K562 (cell line): Measurements from ENCODE around the gene YBEY. TPM values are rescaled to one million over a fixed set of nuclear protein-coding genes. Genes with fewer than 3 reads are reported as not detected.

Source experiments
- ATAC-seq: fragments of 200-7000 bp; cut with Tn5 transposase; 3 replicates; pipeline ENCODE4 v1.9.1; 2020; ENCODE audit warnings: moderate library complexity
- BruUV-seq: library from RNA; stranded (reverse); fragments of 400-500 nt; replicated peaks from 2 replicates; lab custom pipeline; 2021; lab: Mats Ljungman, UMichigan
- CTCF ChIA-PET: fragments of 300-600 bp; formaldehyde crosslinking; extraction: SDS; loops from one replicate; lab custom pipeline; 2021; ENCODE audit warnings: low intra/inter-chr PET ratio; lab: Yijun Ruan, JAX
- POLR2A ChIA-PET: fragments of 300-600, 350-650 bp; sonication (Branson Sonifier 250); formaldehyde crosslinking; extraction: SDS; loops from one replicate; lab custom pipeline; 2021; ENCODE audit warnings: antibody characterized with exemption, inconsistent platforms; lab: Yijun Ruan, JAX
- DNase-seq, 4 experiments: peaks; one replicate each; pipeline versions ENCODE4 v3.0.0 to v3.0.0-alpha.2; 2011 to 2018; ENCODE audit warnings: low spot score in 3 of 4, mixed read lengths in 3 of 4; ENCODE audit errors: extremely low read depth in 1 of 4
- FAIRE-seq: peaks from 2 replicates; lab custom pipeline; 2011; peaks lifted over from hg19 to GRCh38; lab: Jason Lieb, UNC
- H2AFZ ChIP-seq: 2 replicates; pipeline ENCODE4 v1.6.0; 2011; ENCODE audit warnings: low read depth, low read length, control low read depth, inconsistent platforms
- H3K27ac ChIP-seq: fragments of 200-600 bp; 3 replicates; pipeline ENCODE4 v1.8.0; 2011; ENCODE audit warnings: low read depth, mild to moderate bottlenecking, control low read depth, inconsistent platforms, low read length, moderate library complexity, mixed read lengths; ENCODE audit errors: extremely low read depth
- H3K27me3 ChIP-seq, 2 experiments: fragments of 300-600 bp in 1 of 2; 2 replicates in 1 of 2; 3 replicates in 1 of 2; pipeline versions ENCODE4 v1.6.0 to v1.8.0; 2011; ENCODE audit warnings: inconsistent platforms in 2 of 2, low read length in 2 of 2, mild to moderate bottlenecking in 1 of 2, mixed read lengths in 1 of 2, moderate library complexity in 1 of 2; ENCODE audit not compliant: control insufficient read depth in 2 of 2, insufficient read depth in 2 of 2
- H3K36me3 ChIP-seq: fragments of 300-600 bp; 3 replicates; pipeline ENCODE4 v1.8.0; 2011; ENCODE audit warnings: mild to moderate bottlenecking, low read length, inconsistent platforms; ENCODE audit not compliant: control insufficient read depth, insufficient read depth
- H3K4me1 ChIP-seq, 2 experiments: fragments of 200-600 bp in 1 of 2; replicated peaks in 1 of 2; 2 replicates in 1 of 2; 3 replicates in 1 of 2; pipeline versions ENCODE4 v1.5.1 to v1.8.0; 2011; ENCODE audit warnings: inconsistent platforms in 2 of 2, low read length in 2 of 2, mild to moderate bottlenecking in 1 of 2, mixed read lengths in 1 of 2, moderate library complexity in 1 of 2; ENCODE audit not compliant: control insufficient read depth in 2 of 2, insufficient read depth in 2 of 2
- H3K4me2 ChIP-seq: 2 replicates; pipeline ENCODE4 v1.6.1; 2011; ENCODE audit warnings: low read length, control low read depth, inconsistent platforms, mixed read lengths; ENCODE audit not compliant: insufficient read depth
- H3K4me3 ChIP-seq: fragments of 200-600 bp; sonication (generic), shearing (Covaris generic); 2 replicates; pipeline ENCODE4 v1.5.1; 2016; ENCODE audit warnings: control low read depth, inconsistent platforms
- H3K79me2 ChIP-seq: fragments of 200-600 bp; 3 replicates; pipeline ENCODE4 v1.8.0; 2011; ENCODE audit warnings: low read length, inconsistent platforms; ENCODE audit not compliant: control insufficient read depth, insufficient read depth
- H3K9ac ChIP-seq, 2 experiments: 2 replicates each; pipeline versions ENCODE4 v1.6.0 to v1.6.1; 2011; ENCODE audit warnings: low read depth in 2 of 2, low read length in 2 of 2, control low read depth in 1 of 2, inconsistent platforms in 1 of 2, mild to moderate bottlenecking in 1 of 2, mixed read lengths in 1 of 2; ENCODE audit not compliant: insufficient read depth in 1 of 2
- H3K9me1 ChIP-seq: one replicate; pipeline ENCODE4 v1.6.0; 2011; ENCODE audit warnings: inconsistent platforms, mild to moderate bottlenecking, low read length, moderate library complexity; ENCODE audit not compliant: control insufficient read depth, insufficient read depth
- H3K9me3 ChIP-seq: replicated peaks from 2 replicates; pipeline ENCODE4 v1.5.1; 2011; ENCODE audit warnings: low read depth, low read length, inconsistent platforms; ENCODE audit not compliant: control insufficient read depth, insufficient read depth
- H4K20me1 ChIP-seq: replicated peaks from 2 replicates; pipeline ENCODE4 v1.6.1; 2011; ENCODE audit warnings: low read length, inconsistent platforms, mixed read lengths; ENCODE audit not compliant: control insufficient read depth, insufficient read depth
- CBX3 ChIP-seq, 2 experiments: IDR thresholded peaks; 1 replicate in 1 of 2; 2 replicates in 1 of 2; pipeline ENCODE4 v1.6.1; 2012; ENCODE audit warnings: inconsistent platforms in 2 of 2, low read length in 2 of 2, borderline replicate concordance in 1 of 2, control low read depth in 1 of 2
- E2F3 ChIP-seq: fragments of 250-450 bp; sonication (Bioruptor Pico); IDR thresholded peaks from 2 replicates; pipeline ENCODE4 v1.4.0; 2020; ENCODE audit warnings: mild to moderate bottlenecking
- E2F5 ChIP-seq: sonication (generic); formaldehyde crosslinking; IDR thresholded peaks from 2 replicates; pipeline ENCODE4 v1.8.0; 2022; ENCODE audit warnings: mild to moderate bottlenecking, missing genetic modification reagents
- EP400 ChIP-seq: fragments of 450-650 bp; IDR thresholded peaks from 2 replicates; pipeline ENCODE4 v1.6.1; 2017; ENCODE audit warnings: antibody characterized with exemption, mild to moderate bottlenecking, moderate library complexity
- FIP1L1 ChIP-seq: fragments of 200-400 bp; formaldehyde crosslinking; IDR thresholded peaks from 2 replicates; pipeline ENCODE4 v1.6.1; 2018; ENCODE audit warnings: mild to moderate bottlenecking, low read depth, low read length; ENCODE audit not compliant: poor library complexity, severe bottlenecking
- HLTF ChIP-seq: fragments of 450-650 bp; IDR thresholded peaks from 2 replicates; pipeline ENCODE4 v1.6.1; 2016
- HOXB6 ChIP-seq: fragments of 250-450 bp; sonication (Bioruptor Pico); IDR thresholded peaks from 2 replicates; pipeline ENCODE4 v1.5.1; 2022; ENCODE audit warnings: mild to moderate bottlenecking, borderline replicate concordance
- LARP7 ChIP-seq: fragments of 450-650 bp; IDR thresholded peaks from 2 replicates; pipeline ENCODE4 v1.6.1; 2016
- NEUROD1 ChIP-seq: fragments of 150-350 bp; IDR thresholded peaks from 2 replicates; pipeline ENCODE4 v1.6.1; 2014; ENCODE audit warnings: borderline replicate concordance, low read length, low read depth; ENCODE audit not compliant: partially characterized antibody
- SAFB2 ChIP-seq: fragments of 200-400 bp; formaldehyde crosslinking; IDR thresholded peaks from 2 replicates; pipeline ENCODE4 v1.6.1; 2018; ENCODE audit warnings: borderline replicate concordance, low read length, low read depth, moderate library complexity; ENCODE audit not compliant: severe bottlenecking
- SMARCA5 ChIP-seq: fragments of 450-650 bp; IDR thresholded peaks from 2 replicates; pipeline ENCODE4 v1.6.1; 2016
- SP1 ChIP-seq: sonication (generic); formaldehyde crosslinking; IDR thresholded peaks from 2 replicates; pipeline ENCODE4 v1.8.1; 2022; ENCODE audit warnings: mild to moderate bottlenecking, missing genetic modification reagents
- TAF1 ChIP-seq: IDR thresholded peaks from 2 replicates; pipeline ENCODE4 v1.6.1; 2011; ENCODE audit warnings: mild to moderate bottlenecking, low read length, moderate library complexity; ENCODE audit not compliant: insufficient read depth, control insufficient read depth, severe bottlenecking; ENCODE audit errors: extremely low read depth
- THRAP3 ChIP-seq: fragments of 450-650 bp; IDR thresholded peaks from 2 replicates; pipeline ENCODE4 v1.6.1; 2016; ENCODE audit warnings: mild to moderate bottlenecking, inconsistent platforms, borderline replicate concordance
- ZBTB34 ChIP-seq: fragments of 250-450 bp; sonication (Bioruptor Pico); IDR thresholded peaks from 2 replicates; pipeline ENCODE4 v1.8.0; 2021; ENCODE audit warnings: mild to moderate bottlenecking, moderate library complexity
- ZNF384 ChIP-seq: IDR thresholded peaks from 2 replicates; pipeline ENCODE4 v1.6.1; 2012; ENCODE audit warnings: low read depth, low read length, improper control_type of control experiment
- ZNF431 ChIP-seq: sonication (generic); formaldehyde crosslinking; IDR thresholded peaks from 2 replicates; pipeline ENCODE4 v1.8.0; 2022; ENCODE audit warnings: mild to moderate bottlenecking, missing genetic modification reagents
- ZNF449 ChIP-seq: fragments of 250-450 bp; sonication (Bioruptor Pico); IDR thresholded peaks from 2 replicates; pipeline ENCODE4 v1.8.0; 2022; ENCODE audit warnings: moderate library complexity, mild to moderate bottlenecking, inconsistent platforms
- ZNF699 ChIP-seq: fragments of 250-450 bp; sonication (Bioruptor Pico); IDR thresholded peaks from 2 replicates; pipeline ENCODE4 v1.8.0; 2021; ENCODE audit warnings: mild to moderate bottlenecking, moderate library complexity; ENCODE audit not compliant: insufficient replicate concordance
- ZNF76 ChIP-seq: fragments of 250-450 bp; sonication (Bioruptor Pico); IDR thresholded peaks from 2 replicates; pipeline ENCODE4 v1.4.0; 2020; ENCODE audit warnings: mild to moderate bottlenecking, moderate library complexity, borderline replicate concordance
- WGBS: fragments of 100-300 bp; shearing (Covaris generic); methylation state at CpG from one replicate; pipeline ENCODE4 v1.1.6; 2016; ENCODE audit warnings: low coverage, mixed read lengths; ENCODE audit not compliant: insufficient coverage; ENCODE audit errors: missing lambda C conversion rate; 5-methylcytosine and 5-hydroxymethylcytosine counted together
- in situ Hi-C: fragments of 300-500 bp; cut with MboI; formaldehyde crosslinking; loops from 4 replicates; pipeline ENCODE4 v1.15.0; 2018; ENCODE audit warnings: inconsistent platforms, mixed read lengths
- intact Hi-C: fragments of 100-400 bp; cut with micrococcal nuclease; formaldehyde crosslinking; loops from 2 replicates; pipeline ENCODE4 v1.14.2; 2022
- polyA plus RNA-seq, 8 experiments: library from polyadenylated mRNA; depleted of rRNA in 4 of 8; stranded (reverse) in 5 of 8; unstranded in 3 of 8; fragments of >200 nt; fragmentation: Nextera tagmentation in 2 of 8; fragmentation: Illumina TruSeq in 1 of 8; extraction: Ambion mirVana in 2 of 8; extraction: Trizol in 1 of 8; gene quantifications; 2 replicates each; pipeline versions ENCODE4 v1.2.1 to v1.2.3, GENCODE V29; 2011 to 2014; ENCODE audit warnings: inconsistent platforms in 1 of 8, missing spikeins in 1 of 8
- total RNA-seq, 7 experiments: library from RNA; depleted of rRNA in 6 of 7; stranded (reverse); fragments of >200 nt in 6 of 7; fragmentation: Illumina TruSeq in 2 of 7; extraction: Trizol in 2 of 7; gene quantifications; 2 replicates each; pipeline versions ENCODE4 v1.2.1 to v1.2.3, GENCODE V29; 2011 to 2021; ENCODE audit warnings: low replicate concordance in 1 of 7

The YBEY gene
- total and polyA plus RNA-seq, 9 of the 15 experiments (the other 6 are each of a cell fraction or from before 2014, with no cell fraction given): 6.4 to 28.0 (median 12.4) TPM

GRCh38 chr21:46284077-46284644 is 2.0 kb upstream of the YBEY start:
- intact Hi-C loops: loop anchor here (10.0 kb wide), 1 partner anchor 139 kb away; no protein-coding TSS in a partner anchor
- H3K36me3 ChIP-seq: peaks cover 58% of the 10 kb centered on the region
- no peak for ATAC-seq
- H3K4me2 ChIP-seq: peak overlapping the region; percentile 63
- 0 out of 4 replicates have a peak overlapping the region, but pooled peaks of 1 of the 2 experiments have one; percentile 7 for H3K9ac ChIP-seq
- H3K79me2 ChIP-seq: peaks cover 76% of the 10 kb centered on the region
- no peak overlapping the region for H2AFZ ChIP-seq
- peaks cover 11% of the 10 kb centered on the region; the same call in 1 of the 2 replicates for H3K9me3 ChIP-seq
- 0 out of 2 replicates have a peak, but pooled peaks cover 2% of the 10 kb centered on the region for H4K20me1 ChIP-seq
- H3K9me1 ChIP-seq: peaks cover 3% of the 10 kb centered on the region
- DNase-seq: no peak
- peak overlapping the region; percentile 74; the same call in 1 of the 2 replicates for H3K4me3 ChIP-seq
- ChIA-PET CTCF (no interaction called here), POLR2A (interaction anchor here (1.0 to 2.5 kb wide), 5 partner anchors 8 to 41 kb away, joined by 3 to 6 read pairs (median 3); no protein-coding TSS in a partner anchor)
- H3K27me3 ChIP-seq: no peaks in the 10 kb centered on the region
- FAIRE-seq: no peak
- 89% methylated on average over 14 of the region's 15 CpGs for WGBS
- in situ Hi-C loops: no loop called here
- no TSS peak for BruUV-seq
- H3K4me1 ChIP-seq: peaks cover 18 to 23% of the 10 kb centered on the region in 2 experiments
- H3K27ac ChIP-seq: no peak overlapping the region
- TF ChIP-seq FIP1L1 (no peak), TAF1 (no peak), NEUROD1 (no peak), SAFB2 (no peak), HOXB6 (CRISPR knock-in tag) (no peak), E2F5 (CRISPR knock-in tag) (no peak), THRAP3 (no peak), SMARCA5 (no peak), ZNF384 (no peak), SP1 (CRISPR knock-in tag) (0 out of 2 replicates have a peak, but pooled peaks have one; percentile 24), LARP7 (no peak), HLTF (no peak), ZNF431 (CRISPR knock-in tag) (no peak), ZNF449 (CRISPR knock-in tag) (no peak), ZBTB34 (no peak), ZNF699 (CRISPR knock-in tag) (no peak), ZNF76 (CRISPR knock-in tag) (no peak), E2F3 (CRISPR knock-in tag) (no peak), CBX3 (IDR thresholded peaks at IDR 0.05; ENCODE audit: borderline replicate concordance in 1 of 2, low read length in 2 of 2) (peak in 1 of 2 experiments; percentile 82; a peak in 2 of 3 replicates), EP400 (no peak)
